Measurements from ENCODE around the gene PLXNA4.

PLXNA4 gene

GRCh38 chr7:132214452-132214851 is 361.8 kb downstream of the PLXNA4 start:
- no peaks in the 10 kb centered on the region for H4K20me1 ChIP-seq (ENCODE audit: low read depth, low read length)
- no peak overlapping the region for H3K27ac ChIP-seq (ENCODE audit: low read depth, low read length)
- H3K79me2 ChIP-seq (ENCODE audit: insufficient read depth, low read length) = no peaks in the 10 kb centered on the region
- H3K4me3 ChIP-seq (ENCODE audit: insufficient read depth, low read length, poor library complexity, severe bottlenecking) = no peak overlapping the region
- H3K9ac ChIP-seq (ENCODE audit: low read length) = no peak overlapping the region
- H3K4me2 ChIP-seq (ENCODE audit: low read depth, low read length, poor library complexity, severe bottlenecking) = no peak overlapping the region
- H3F3A ChIP-seq (ENCODE audit: insufficient read depth) = no peaks in the 10 kb centered on the region
- no peaks in the 10 kb centered on the region for H3K9me2 ChIP-seq (replicated peaks; ENCODE audit: insufficient read depth, low read length)
- no peaks in the 10 kb centered on the region for H3K36me3 ChIP-seq (ENCODE audit: low read length)
- H3K27me3 ChIP-seq (ENCODE audit: low read length) = no peaks in the 10 kb centered on the region
- TF ChIP-seq EZH2phosphoT487 (conservative IDR thresholded peaks at IDR 0.05; ENCODE audit: low read length) = no peak
- TF ChIP-seq CTCF (IDR thresholded peaks at IDR 0.05; ENCODE audit: insufficient read depth, low read length, poor library complexity, severe bottlenecking) = no peak
- no peak overlapping the region for H2AFZ ChIP-seq (ENCODE audit: low read depth, low read length, severe bottlenecking)
- no peaks in the 10 kb centered on the region for H3K9me3 ChIP-seq (ENCODE audit: insufficient read depth, low read length)

GRCh38 chr7:132213583-132213982 is 362.7 kb downstream of the PLXNA4 start:
- no peaks in the 10 kb centered on the region for H3K9me3 ChIP-seq (ENCODE audit: insufficient read depth, low read length)
- no peak overlapping the region for H3K4me2 ChIP-seq (ENCODE audit: low read depth, low read length, poor library complexity, severe bottlenecking)

GRCh38 chr7:132211971-132212370 is 364.3 kb downstream of the PLXNA4 start:
- no peak overlapping the region for H3K9ac ChIP-seq (ENCODE audit: low read length)
- no peak overlapping the region for H2AFZ ChIP-seq (ENCODE audit: low read depth, low read length, severe bottlenecking)
- H3K79me2 ChIP-seq (ENCODE audit: insufficient read depth, low read length) = no peaks in the 10 kb centered on the region
- no peaks in the 10 kb centered on the region for H3F3A ChIP-seq (ENCODE audit: insufficient read depth)
- no peak overlapping the region for H3K4me3 ChIP-seq (ENCODE audit: insufficient read depth, low read length, poor library complexity, severe bottlenecking)
- no peaks in the 10 kb centered on the region for H3K9me3 ChIP-seq (ENCODE audit: insufficient read depth, low read length)
- no peaks in the 10 kb centered on the region for H3K36me3 ChIP-seq (ENCODE audit: low read length)
- no peak overlapping the region for H3K27ac ChIP-seq (ENCODE audit: low read depth, low read length)
- no peaks in the 10 kb centered on the region for H3K27me3 ChIP-seq (ENCODE audit: low read length)
- no peak overlapping the region for H3K4me2 ChIP-seq (ENCODE audit: low read depth, low read length, poor library complexity, severe bottlenecking)
- no peaks in the 10 kb centered on the region for H3K9me2 ChIP-seq (replicated peaks; ENCODE audit: insufficient read depth, low read length)
- no peak for TF ChIP-seq EZH2phosphoT487 (conservative IDR thresholded peaks at IDR 0.05; ENCODE audit: low read length)
- TF ChIP-seq CTCF (IDR thresholded peaks at IDR 0.05; ENCODE audit: insufficient read depth, low read length, poor library complexity, severe bottlenecking) = no peak
- H4K20me1 ChIP-seq (ENCODE audit: low read depth, low read length) = no peaks in the 10 kb centered on the region

More at GRCh38 chr7:132213583-132213982, 362.7 kb downstream of the PLXNA4 start:
- no peaks in the 10 kb centered on the region for H3F3A ChIP-seq (ENCODE audit: insufficient read depth)
- no peaks in the 10 kb centered on the region for H3K27me3 ChIP-seq (ENCODE audit: low read length)
- H3K9ac ChIP-seq (ENCODE audit: low read length) = no peak overlapping the region
- H3K4me3 ChIP-seq (ENCODE audit: insufficient read depth, low read length, poor library complexity, severe bottlenecking) = no peak overlapping the region
- H3K36me3 ChIP-seq (ENCODE audit: low read length) = no peaks in the 10 kb centered on the region
- no peaks in the 10 kb centered on the region for H4K20me1 ChIP-seq (ENCODE audit: low read depth, low read length)
- no peaks in the 10 kb centered on the region for H3K79me2 ChIP-seq (ENCODE audit: insufficient read depth, low read length)
- TF ChIP-seq CTCF (IDR thresholded peaks at IDR 0.05; ENCODE audit: insufficient read depth, low read length, poor library complexity, severe bottlenecking) (no peak), EZH2phosphoT487 (conservative IDR thresholded peaks at IDR 0.05; ENCODE audit: low read length) (no peak)
- no peak overlapping the region for H3K27ac ChIP-seq (ENCODE audit: low read depth, low read length)
- H3K9me2 ChIP-seq (replicated peaks; ENCODE audit: insufficient read depth, low read length) = no peaks in the 10 kb centered on the region
- no peak overlapping the region for H2AFZ ChIP-seq (ENCODE audit: low read depth, low read length, severe bottlenecking)
